Endodermal cell (in vitro differentiated cells): ENCODE data around the gene KIF25. TPM values are rescaled to one million over a fixed set of nuclear protein-coding genes. Genes with fewer than 3 reads are reported as not detected.

Experiments
- DNase-seq: peaks from one replicate; pipeline ENCODE4 v3.0.0-alpha.2; 2017
- H3K27ac ChIP-seq: 2 replicates; pipeline ENCODE4 v1.5.1; 2013; ENCODE audit warnings: mild to moderate bottlenecking, low read depth, low read length, moderate library complexity
- H3K27me3 ChIP-seq: 2 replicates; pipeline ENCODE4 v1.6.1; 2013; ENCODE audit warnings: mild to moderate bottlenecking, low read length, moderate library complexity; ENCODE audit not compliant: insufficient read depth, control insufficient read depth, poor library complexity, severe bottlenecking
- H3K36me3 ChIP-seq: 2 replicates; pipeline ENCODE4 v1.7.0; 2013; ENCODE audit warnings: mild to moderate bottlenecking, low read length, moderate library complexity; ENCODE audit not compliant: control insufficient read depth, insufficient read depth
- H3K4me1 ChIP-seq: one replicate; pipeline ENCODE4 v1.7.0; 2013; ENCODE audit warnings: low read length; ENCODE audit not compliant: control insufficient read depth, insufficient read depth
- H3K4me3 ChIP-seq: 2 replicates; pipeline ENCODE4 v1.5.1; 2013; ENCODE audit warnings: mild to moderate bottlenecking, low read length, moderate library complexity
- H3K9ac ChIP-seq: 2 replicates; pipeline ENCODE4 v1.6.1; 2013; ENCODE audit warnings: mild to moderate bottlenecking, low read length, moderate library complexity; ENCODE audit not compliant: poor library complexity, severe bottlenecking; ENCODE audit errors: extremely low read depth
- H3K9me3 ChIP-seq: 2 replicates; pipeline ENCODE4 v1.6.1; 2013; ENCODE audit warnings: mild to moderate bottlenecking, low read length, moderate library complexity; ENCODE audit not compliant: control insufficient read depth
- H3K27ac Mint-ChIP-seq: 2 replicates; pipeline ENCODE4 v1.8.0; 2020; ENCODE audit warnings: mixed read lengths
- H3K27me3 Mint-ChIP-seq: 2 replicates; pipeline ENCODE4 v1.8.0; 2021; ENCODE audit warnings: mild to moderate bottlenecking, mixed read lengths; ENCODE audit not compliant: insufficient read depth
- H3K36me3 Mint-ChIP-seq: 2 replicates; pipeline ENCODE4 v1.8.0; 2020; ENCODE audit warnings: low read depth, mixed read lengths
- H3K4me1 Mint-ChIP-seq: 2 replicates; pipeline ENCODE4 v1.8.0; 2020; ENCODE audit warnings: mixed read lengths
- H3K4me3 Mint-ChIP-seq: 2 replicates; pipeline ENCODE4 v1.8.0; 2020; ENCODE audit warnings: mild to moderate bottlenecking, moderate library complexity, mixed read lengths
- H3K9me3 Mint-ChIP-seq: 2 replicates; pipeline ENCODE4 v1.8.0; 2020; ENCODE audit warnings: mild to moderate bottlenecking, mixed read lengths
- CTCF ChIP-seq: fragments of 200-600 bp; sonication (generic); conservative IDR thresholded peaks from 2 replicates; pipeline ENCODE4 v1.5.0; 2021; ENCODE audit warnings: antibody characterized with exemption, mild to moderate bottlenecking
- WGBS, 2 experiments: methylation state at CpG; one replicate each; pipeline versions ENCODE4 v1.1.5 to v1.1.7; 2013; ENCODE audit warnings: missing lambda C conversion rate in 2 of 2, mixed read lengths in 1 of 2; ENCODE audit not compliant: insufficient coverage in 1 of 2, insufficient read length in 1 of 2; 5-methylcytosine and 5-hydroxymethylcytosine counted together
- total RNA-seq, 2 donors: library from RNA; stranded (reverse); fragmentation: NEBNext Ultra II Directional in 1 of 2; extraction: Animal tissue kit (Norgen Biotek cat#: 25700) in 1 of 2; gene quantifications; 2 replicates in 1 of 2; 3 replicates in 1 of 2; pipeline ENCODE4 v1.2.1, GENCODE V29; 2021

Gene KIF25
- total RNA-seq, 2 donors from 2014 or later: 1.3 TPM; not detected in 1

GRCh38 chr6:168071620-168072019 is 74.1 kb downstream of the KIF25 start:
- Mint-ChIP-seq H3K9me3 (no peaks in the 10 kb centered on the region), H3K27ac (no peak overlapping the region), H3K27me3 (peaks cover 2% of the 10 kb centered on the region), H3K36me3 (no peaks in the 10 kb centered on the region), H3K4me1 (no peaks in the 10 kb centered on the region), H3K4me3 (no peak overlapping the region)
- H3K4me3 ChIP-seq: no peak overlapping the region
- no peaks in the 10 kb centered on the region for H3K4me1 ChIP-seq
- WGBS, 2 experiments: 70 to 73% methylated on average over 6 to 9 of the region's 9 CpGs
- TF ChIP-seq CTCF: peak; percentile 78
- H3K9me3 ChIP-seq: no peaks in the 10 kb centered on the region
- peak; percentile 83 for DNase-seq
- no peak overlapping the region for H3K9ac ChIP-seq
- H3K36me3 ChIP-seq: no peaks in the 10 kb centered on the region
- no peak overlapping the region for H3K27ac ChIP-seq
- no peaks in the 10 kb centered on the region for H3K27me3 ChIP-seq

- Histone ChIP-seq H3K36me3 (no peaks in the 10 kb centered on the region), H3K27ac (no peak overlapping the region), H3K4me1 (no peaks in the 10 kb centered on the region), H3K27me3 (no peaks in the 10 kb centered on the region), H3K4me3 (no peak overlapping the region), H3K9ac (no peak overlapping the region), H3K9me3 (no peaks in the 10 kb centered on the region)
- no peak overlapping the region for H3K27ac Mint-ChIP-seq
- H3K9me3 Mint-ChIP-seq: no peaks in the 10 kb centered on the region
- H3K27me3 Mint-ChIP-seq: peaks cover 2% of the 10 kb centered on the region
- no peak for TF ChIP-seq CTCF
- no peak overlapping the region for H3K4me3 Mint-ChIP-seq
- WGBS, 2 experiments: 94 to 97% methylated on average over 22 to 24 of the region's 24 CpGs
- no peak for DNase-seq
- H3K36me3 Mint-ChIP-seq: no peaks in the 10 kb centered on the region
- H3K4me1 Mint-ChIP-seq: no peaks in the 10 kb centered on the region
Observed at GRCh38 chr6:168072261-168072660, 74.8 kb downstream of the KIF25 start.

GRCh38 chr6:168072730-168073129 is 75.3 kb downstream of the KIF25 start:
- H3K9me3 ChIP-seq: no peaks in the 10 kb centered on the region
- no peaks in the 10 kb centered on the region for H3K27me3 ChIP-seq
- no peaks in the 10 kb centered on the region for H3K4me1 ChIP-seq
- no peak overlapping the region for H3K4me3 ChIP-seq
- H3K36me3 Mint-ChIP-seq: no peaks in the 10 kb centered on the region
- H3K9me3 Mint-ChIP-seq: no peaks in the 10 kb centered on the region
- H3K36me3 ChIP-seq: no peaks in the 10 kb centered on the region
- no peak for TF ChIP-seq CTCF
- no peak overlapping the region for H3K27ac Mint-ChIP-seq
- 96% methylated on average over 4 of the region's 4 CpGs; no CpG with 5 or more reads in 1 of the 2 experiments for WGBS, 2 experiments
- H3K27ac ChIP-seq: no peak overlapping the region
- H3K27me3 Mint-ChIP-seq: peaks cover 2% of the 10 kb centered on the region
- no peak overlapping the region for H3K9ac ChIP-seq
- no peak overlapping the region for H3K4me3 Mint-ChIP-seq
- no peak for DNase-seq
- H3K4me1 Mint-ChIP-seq: no peaks in the 10 kb centered on the region
